ENCODE measurements around the gene IGFBP4.

IGFBP4 gene

DNA sequence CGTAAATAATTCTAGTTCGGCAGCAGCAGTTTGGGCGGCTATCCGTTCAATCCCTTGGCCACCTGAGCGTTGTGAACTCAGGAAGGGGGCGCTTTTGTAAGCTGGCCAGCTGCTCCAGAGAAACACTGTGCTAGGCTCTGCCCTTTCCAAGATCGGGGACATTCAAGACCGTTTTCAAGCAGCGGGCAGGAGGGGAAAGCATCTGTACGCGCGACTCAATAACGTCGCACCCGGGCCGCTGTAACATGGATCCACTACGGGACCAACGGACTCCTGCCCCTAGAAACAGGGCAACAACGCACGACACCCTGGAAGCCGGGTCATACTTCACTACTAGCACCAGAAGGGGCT is 26.0 kb upstream of the IGFBP4 start:
- H3K9ac ChIP-seq (ENCODE audit: low read length): peak overlapping the region; percentile 90
- H2AK5ac ChIP-seq (ENCODE audit: low read length): no peak overlapping the region
- peak overlapping the region; percentile 20 for H3K27ac ChIP-seq (ENCODE audit: low read depth, low read length)
- peak overlapping the region; percentile 36 for H3K14ac ChIP-seq (ENCODE audit: low read length)
- peaks cover 3% of the 10 kb centered on the region for H3K79me1 ChIP-seq (ENCODE audit: low read length)
- no peaks in the 10 kb centered on the region for H3K4me1 ChIP-seq (ENCODE audit: control insufficient read depth in 1 of 2, insufficient read depth in 2 of 2, low read length in 2 of 2)
- H3K23ac ChIP-seq (ENCODE audit: low read length): no peak overlapping the region
- H4K12ac ChIP-seq (ENCODE audit: low read depth, low read length): peak overlapping the region; percentile 25
- H3K18ac ChIP-seq (ENCODE audit: low read length): peak overlapping the region; percentile 58
- H4K91ac ChIP-seq (ENCODE audit: low read depth, low read length): peak overlapping the region; percentile 49
- H2BK5ac ChIP-seq (ENCODE audit: low read depth, low read length, poor library complexity): peak overlapping the region; percentile 38
- no peak for DNase-seq
- H2AFZ ChIP-seq (ENCODE audit: insufficient read depth, low read length, poor library complexity): peak overlapping the region; percentile 90
- H3K36me3 ChIP-seq (ENCODE audit: control insufficient read depth in 1 of 2, insufficient read depth in 2 of 2, low read length in 2 of 2): peaks cover 4 to 10% of the 10 kb centered on the region in 2 experiments
- no peak overlapping the region for H2BK12ac ChIP-seq (ENCODE audit: low read length)
- H2BK120ac ChIP-seq (ENCODE audit: insufficient read depth, low read length, poor library complexity): peak overlapping the region; percentile 18
- H3K4me2 ChIP-seq (ENCODE audit: low read length): peak overlapping the region; percentile 87
- H3K4ac ChIP-seq (ENCODE audit: low read depth, low read length): peak overlapping the region; percentile 48
- H3K79me2 ChIP-seq (ENCODE audit: control insufficient read depth, insufficient read depth, low read length, poor library complexity): peaks cover 6% of the 10 kb centered on the region
- H3K27me3 ChIP-seq (ENCODE audit: insufficient read depth, low read length): no peaks in the 10 kb centered on the region
- WGBS (ENCODE audit: extremely low coverage, insufficient coverage, insufficient read length): no CpG with 5 or more reads among the region's 21 CpGs
- peak overlapping the region; percentile 96 for H3K4me3 ChIP-seq (ENCODE audit: low read depth, low read length)
- H3K9me3 ChIP-seq (ENCODE audit: insufficient read depth, low read depth, low read length): no peaks in the 10 kb centered on the region
- H4K8ac ChIP-seq (ENCODE audit: low read depth, low read length): peak overlapping the region; percentile 59

DNA sequence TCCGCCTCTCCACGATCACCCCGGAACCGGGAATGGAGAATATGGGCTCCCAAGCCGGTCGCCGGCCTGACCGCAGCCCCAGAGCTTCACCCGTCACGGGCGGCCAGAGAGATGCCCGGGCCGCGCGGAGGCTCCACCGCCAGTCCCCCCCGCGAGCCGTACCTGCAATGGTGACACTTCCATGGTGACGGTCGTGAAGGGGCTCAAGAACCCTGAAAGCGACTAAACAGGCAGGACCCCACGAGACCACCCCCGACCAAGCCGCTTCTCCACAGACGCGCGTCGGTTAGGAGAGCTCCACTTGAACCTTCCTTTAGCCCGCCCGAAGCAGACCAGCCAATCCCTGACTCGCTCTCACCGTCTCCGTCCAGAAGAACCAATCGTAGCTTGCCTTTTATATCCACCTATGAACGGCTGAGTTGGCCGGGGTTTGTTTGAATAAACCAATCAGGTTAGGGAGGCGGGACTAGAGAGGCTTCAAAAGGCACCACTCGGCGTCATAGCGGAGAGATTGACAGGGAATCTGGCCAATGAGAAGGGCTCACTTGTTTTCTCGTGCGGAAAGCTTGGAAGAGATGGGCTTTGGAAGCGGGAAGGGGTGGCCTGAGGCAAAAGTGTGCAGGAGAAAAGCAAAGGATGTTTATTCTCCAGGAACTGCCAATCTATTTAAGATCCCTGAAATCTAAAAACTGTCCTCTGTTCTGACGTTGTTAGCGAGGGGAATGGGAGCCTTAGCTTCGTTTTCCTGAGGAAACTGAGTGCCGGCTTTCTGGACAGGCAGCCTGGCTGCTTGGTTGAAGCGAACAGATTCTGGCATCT is 25.4 kb upstream of the IGFBP4 start, which contains the start of gene TOP2A:
Gene TOP2A (minus strand): TSS at position 288 of the 819 bp plus-strand sequence. CDS start 105 bp downstream, at position 183.
- no peak within 1 kb of the TSS for H3K23ac ChIP-seq (ENCODE audit: low read length)
- WGBS (ENCODE audit: extremely low coverage, insufficient coverage, insufficient read length): no CpG with 5 or more reads among the region's 49 CpGs
- H3K79me1 ChIP-seq (ENCODE audit: low read length): peaks cover 3% of the 10 kb centered on the region

DNA sequence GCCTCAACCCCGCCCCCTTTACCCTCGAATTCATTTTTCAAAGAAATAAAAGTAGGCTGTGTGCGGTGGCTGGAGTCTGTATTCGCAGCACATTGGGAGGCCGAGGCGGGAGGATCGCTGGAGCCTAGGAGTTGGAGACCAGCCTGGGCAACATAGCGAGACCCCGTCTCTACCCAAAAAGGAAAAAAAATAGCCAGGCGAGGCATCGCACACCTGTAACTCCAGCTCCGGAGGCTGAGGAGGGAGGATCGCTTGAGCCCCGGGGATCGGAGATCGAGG is 24.9 kb upstream of the IGFBP4 start:
- Histone ChIP-seq H3K4ac (ENCODE audit: low read depth, low read length) (no peak overlapping the region), H3K4me1 (ENCODE audit: control insufficient read depth in 1 of 2, insufficient read depth in 2 of 2, low read length in 2 of 2) (no peaks in the 10 kb centered on the region), H3K23ac (ENCODE audit: low read length) (no peak overlapping the region), H4K12ac (ENCODE audit: low read depth, low read length) (peak overlapping the region; percentile 85), H3K27me3 (ENCODE audit: insufficient read depth, low read length) (no peaks in the 10 kb centered on the region), H2BK120ac (ENCODE audit: insufficient read depth, low read length, poor library complexity) (no peak overlapping the region), H3K4me3 (ENCODE audit: low read depth, low read length) (no peak overlapping the region), H3K9ac (ENCODE audit: low read length) (no peak overlapping the region), H2AK5ac (ENCODE audit: low read length) (no peak overlapping the region), H4K8ac (ENCODE audit: low read depth, low read length) (peak overlapping the region; percentile 87), H2AFZ (ENCODE audit: insufficient read depth, low read length, poor library complexity) (peak overlapping the region; percentile 64), H3K18ac (ENCODE audit: low read length) (peak overlapping the region; percentile 38), H3K14ac (ENCODE audit: low read length) (no peak overlapping the region), H3K4me2 (ENCODE audit: low read length) (peak overlapping the region; percentile 72), H3K79me2 (ENCODE audit: control insufficient read depth, insufficient read depth, low read length, poor library complexity) (peaks cover 6% of the 10 kb centered on the region), H3K79me1 (ENCODE audit: low read length) (peaks cover 3% of the 10 kb centered on the region), H3K9me3 (ENCODE audit: insufficient read depth, low read depth, low read length) (no peaks in the 10 kb centered on the region), H3K36me3 (ENCODE audit: control insufficient read depth in 1 of 2, insufficient read depth in 2 of 2, low read length in 2 of 2) (peaks cover 4 to 8% of the 10 kb centered on the region in 2 experiments), H3K27ac (ENCODE audit: low read depth, low read length) (no peak overlapping the region), H4K91ac (ENCODE audit: low read depth, low read length) (peak overlapping the region; percentile 69), H2BK12ac (ENCODE audit: low read length) (no peak overlapping the region), H2BK5ac (ENCODE audit: low read depth, low read length, poor library complexity) (peak overlapping the region; percentile 35)
- no peak for DNase-seq
- no CpG with 5 or more reads among the region's 16 CpGs for WGBS (ENCODE audit: extremely low coverage, insufficient coverage, insufficient read length)

More for the DNA sequence above, 25.4 kb upstream of the IGFBP4 start, which contains the start of gene TOP2A:
- Histone ChIP-seq H3K4me3 (ENCODE audit: low read depth, low read length) (peak within 1 kb of the TSS; percentile 96), H2BK12ac (ENCODE audit: low read length) (no peak within 1 kb of the TSS), H3K27me3 (ENCODE audit: insufficient read depth, low read length) (no peaks in the 10 kb centered on the region), H3K14ac (ENCODE audit: low read length) (peak within 1 kb of the TSS; percentile 36), H2BK5ac (ENCODE audit: low read depth, low read length, poor library complexity) (peak within 1 kb of the TSS; percentile 38), H3K4ac (ENCODE audit: low read depth, low read length) (peak within 1 kb of the TSS; percentile 80), H3K4me2 (ENCODE audit: low read length) (peak within 1 kb of the TSS; percentile 87), H3K79me2 (ENCODE audit: control insufficient read depth, insufficient read depth, low read length, poor library complexity) (peaks cover 6% of the 10 kb centered on the region), H3K4me1 (ENCODE audit: control insufficient read depth in 1 of 2, insufficient read depth in 2 of 2, low read length in 2 of 2) (no peaks in the 10 kb centered on the region), H3K27ac (ENCODE audit: low read depth, low read length) (peak within 1 kb of the TSS; percentile 20), H2BK120ac (ENCODE audit: insufficient read depth, low read length, poor library complexity) (peak within 1 kb of the TSS; percentile 18), H2AK5ac (ENCODE audit: low read length) (peak within 1 kb of the TSS; percentile 83), H3K9me3 (ENCODE audit: insufficient read depth, low read depth, low read length) (no peaks in the 10 kb centered on the region), H4K91ac (ENCODE audit: low read depth, low read length) (peak within 1 kb of the TSS; percentile 69), H3K18ac (ENCODE audit: low read length) (peak within 1 kb of the TSS; percentile 58), H3K9ac (ENCODE audit: low read length) (peak within 1 kb of the TSS; percentile 90), H4K12ac (ENCODE audit: low read depth, low read length) (peak within 1 kb of the TSS; percentile 85), H4K8ac (ENCODE audit: low read depth, low read length) (peak within 1 kb of the TSS; percentile 87), H3K36me3 (ENCODE audit: control insufficient read depth in 1 of 2, insufficient read depth in 2 of 2, low read length in 2 of 2) (peaks cover 4 to 8% of the 10 kb centered on the region in 2 experiments), H2AFZ (ENCODE audit: insufficient read depth, low read length, poor library complexity) (peak within 1 kb of the TSS; percentile 90)
- peak; percentile 99 to 100 for DNase-seq

DNA sequence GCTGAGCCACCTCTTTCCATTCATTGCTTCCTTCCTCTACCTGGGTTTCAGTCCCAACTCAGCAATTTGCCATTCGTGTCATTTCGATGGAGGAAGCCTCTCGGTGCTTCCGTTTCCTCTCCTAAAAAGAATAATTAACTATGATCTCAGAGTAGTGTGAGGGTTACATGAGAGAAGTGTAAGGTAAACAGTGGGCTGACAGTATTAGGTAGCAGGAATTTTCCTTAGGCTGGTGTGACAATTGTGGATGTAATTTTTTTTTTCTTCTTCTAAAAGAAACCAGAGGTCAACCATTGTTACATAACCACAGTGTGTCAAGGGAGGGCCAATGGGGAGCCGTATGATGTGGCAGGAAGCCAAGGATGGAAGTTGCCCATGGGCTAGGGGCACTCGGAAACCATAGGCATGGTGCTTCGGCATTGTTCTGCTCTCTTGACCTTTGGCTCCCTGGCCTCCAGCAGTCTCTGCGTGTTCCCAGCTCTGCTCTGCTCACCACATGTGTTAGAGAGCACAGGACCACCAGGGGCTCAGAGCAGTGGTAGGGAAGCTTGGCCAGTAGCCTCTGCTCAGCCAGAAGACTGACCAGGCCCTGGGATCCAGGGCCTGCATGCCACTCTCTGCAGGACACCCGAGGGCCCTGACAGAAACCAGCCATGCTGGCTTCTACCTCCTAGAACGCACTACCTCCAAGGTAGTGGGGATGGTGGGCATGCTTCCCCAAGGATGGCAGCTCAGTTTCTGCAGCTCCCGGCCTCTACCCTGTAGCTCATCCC is 23.5 kb upstream of the IGFBP4 start:
- H3K4me1 ChIP-seq (ENCODE audit: control insufficient read depth in 1 of 2, insufficient read depth in 2 of 2, low read length in 2 of 2): no peaks in the 10 kb centered on the region
- H4K91ac ChIP-seq (ENCODE audit: low read depth, low read length): no peak overlapping the region
- no peak overlapping the region for H2AFZ ChIP-seq (ENCODE audit: insufficient read depth, low read length, poor library complexity)
- H3K23ac ChIP-seq (ENCODE audit: low read length): no peak overlapping the region
- H3K4me2 ChIP-seq (ENCODE audit: low read length): no peak overlapping the region
- H2AK5ac ChIP-seq (ENCODE audit: low read length): no peak overlapping the region
- H3K14ac ChIP-seq (ENCODE audit: low read length): no peak overlapping the region
- H3K36me3 ChIP-seq (ENCODE audit: control insufficient read depth in 1 of 2, insufficient read depth in 2 of 2, low read length in 2 of 2): peaks cover 0 to 2% of the 10 kb centered on the region in 2 experiments
- no peak overlapping the region for H4K8ac ChIP-seq (ENCODE audit: low read depth, low read length)
- no peaks in the 10 kb centered on the region for H3K9me3 ChIP-seq (ENCODE audit: insufficient read depth, low read depth, low read length)
- no peaks in the 10 kb centered on the region for H3K27me3 ChIP-seq (ENCODE audit: insufficient read depth, low read length)
- H3K4me3 ChIP-seq (ENCODE audit: low read depth, low read length): no peak overlapping the region
- peaks cover 3% of the 10 kb centered on the region for H3K79me1 ChIP-seq (ENCODE audit: low read length)
- H2BK5ac ChIP-seq (ENCODE audit: low read depth, low read length, poor library complexity): no peak overlapping the region
- DNase-seq: no peak
- H3K18ac ChIP-seq (ENCODE audit: low read length): no peak overlapping the region
- no peak overlapping the region for H4K12ac ChIP-seq (ENCODE audit: low read depth, low read length)
- no peak overlapping the region for H3K9ac ChIP-seq (ENCODE audit: low read length)
- H3K4ac ChIP-seq (ENCODE audit: low read depth, low read length): no peak overlapping the region
- no peak overlapping the region for H2BK12ac ChIP-seq (ENCODE audit: low read length)
- no peak overlapping the region for H2BK120ac ChIP-seq (ENCODE audit: insufficient read depth, low read length, poor library complexity)
- no CpG with 5 or more reads among the region's 11 CpGs for WGBS (ENCODE audit: extremely low coverage, insufficient coverage, insufficient read length)
- H3K27ac ChIP-seq (ENCODE audit: low read depth, low read length): no peak overlapping the region
- H3K79me2 ChIP-seq (ENCODE audit: control insufficient read depth, insufficient read depth, low read length, poor library complexity): peaks cover 6% of the 10 kb centered on the region
